IMR-90 (cell line): ENCODE results near the gene HIRA. TPM values are rescaled to one million over a fixed set of nuclear protein-coding genes. Genes with fewer than 3 reads are reported as not detected.

ENCODE experiments used
- ATAC-seq: fragments of 200-7000 bp; cut with Tn5 transposase; 2 replicates; pipeline ENCODE4 v1.9.1; 2020; ENCODE audit warnings: low read depth, mild to moderate bottlenecking, moderate library complexity
- BruUV-seq: library from RNA; stranded (reverse); fragments of 400-500 nt; replicated peaks from 2 replicates; lab custom pipeline; 2021; lab: Mats Ljungman, UMichigan
- CTCF ChIA-PET: fragments of 300-600 bp; formaldehyde crosslinking; extraction: SDS; loops from one replicate; lab custom pipeline; 2021; ENCODE audit warnings: antibody characterized with exemption; lab: Yijun Ruan, JAX
- POLR2A ChIA-PET: fragments of 300-600 bp; sonication (Branson Sonifier 250); formaldehyde crosslinking; loops from one replicate; lab custom pipeline; 2022; ENCODE audit warnings: antibody characterized with exemption; ENCODE audit not compliant: unreplicated experiment; lab: Charles Lee
- DNase-seq: peaks from one replicate; pipeline ENCODE4 v3.0.0; 2013
- H2AFZ ChIP-seq: replicated peaks from 2 replicates; pipeline ENCODE3; 2013; ENCODE audit warnings: low read length, mild to moderate bottlenecking; ENCODE audit not compliant: poor library complexity
- H2AK5ac ChIP-seq: 2 replicates; pipeline ENCODE4 v1.6.1; 2013; ENCODE audit warnings: low read depth, low read length, inconsistent platforms
- H2AK9ac ChIP-seq: replicated peaks from 2 replicates; pipeline ENCODE3; 2013; ENCODE audit warnings: mild to moderate bottlenecking, low read depth, low read length, moderate library complexity; ENCODE audit not compliant: poor library complexity
- H2BK120ac ChIP-seq: 2 replicates; pipeline ENCODE4 v1.6.1; 2013; ENCODE audit warnings: low read depth, low read length, inconsistent platforms
- H2BK15ac ChIP-seq: 3 replicates; pipeline ENCODE4 v1.6.1; 2013; ENCODE audit warnings: low read depth, low read length, inconsistent platforms
- H2BK20ac ChIP-seq: 2 replicates; pipeline ENCODE4 v1.6.1; 2013; ENCODE audit warnings: low read depth, mild to moderate bottlenecking, inconsistent platforms, low read length, moderate library complexity
- H2BK5ac ChIP-seq: 2 replicates; pipeline ENCODE4 v1.6.1; 2013; ENCODE audit warnings: mild to moderate bottlenecking, low read depth, low read length, inconsistent platforms; ENCODE audit not compliant: poor library complexity, severe bottlenecking
- H3K14ac ChIP-seq: replicated peaks from 2 replicates; pipeline ENCODE4 v1.6.1; 2013; ENCODE audit warnings: low read depth, low read length, inconsistent platforms
- H3K18ac ChIP-seq: 2 replicates; pipeline ENCODE4 v1.6.1; 2013; ENCODE audit warnings: low read depth, low read length, control low read depth
- H3K23ac ChIP-seq: 2 replicates; pipeline ENCODE4 v1.6.1; 2013; ENCODE audit warnings: low read depth, low read length, inconsistent platforms
- H3K27ac ChIP-seq: 2 replicates; pipeline ENCODE4 v1.5.1; 2013; ENCODE audit warnings: mild to moderate bottlenecking, control low read depth, low read length; ENCODE audit not compliant: insufficient read depth
- H3K27me3 ChIP-seq: 2 replicates; pipeline ENCODE4 v1.6.1; 2013; ENCODE audit warnings: low read length; ENCODE audit not compliant: control insufficient read depth, insufficient read depth
- H3K36me3 ChIP-seq: 2 replicates; pipeline ENCODE4 v1.6.1; 2013; ENCODE audit warnings: low read length, mixed read lengths; ENCODE audit not compliant: control insufficient read depth, insufficient read depth
- H3K4ac ChIP-seq: 2 replicates; pipeline ENCODE4 v1.6.1; 2013; ENCODE audit warnings: low read depth, low read length, inconsistent platforms
- H3K4me1 ChIP-seq: 2 replicates; pipeline ENCODE4 v1.6.1; 2013; ENCODE audit warnings: low read length, mixed read lengths; ENCODE audit not compliant: control insufficient read depth, insufficient read depth
- H3K4me2 ChIP-seq: 2 replicates; pipeline ENCODE4 v1.6.1; 2013; ENCODE audit warnings: low read depth, mild to moderate bottlenecking, control low read depth, low read length, moderate library complexity
- H3K4me3 ChIP-seq: 2 replicates; pipeline ENCODE4 v1.5.1; 2013; ENCODE audit warnings: low read depth, mild to moderate bottlenecking, control low read depth, low read length, moderate library complexity; ENCODE audit not compliant: insufficient read depth
- H3K56ac ChIP-seq: 2 replicates; pipeline ENCODE4 v1.6.1; 2013; ENCODE audit warnings: low read length, inconsistent platforms; ENCODE audit not compliant: insufficient read depth; ENCODE audit errors: extremely low read depth
- H3K79me1 ChIP-seq, 2 experiments: 2 replicates each; pipeline ENCODE4 v1.6.1; 2013; ENCODE audit warnings: low read length in 2 of 2, inconsistent platforms in 1 of 2, low read depth in 1 of 2
- H3K9ac ChIP-seq: 2 replicates; pipeline ENCODE4 v1.6.1; 2013; ENCODE audit warnings: low read depth, low read length, control low read depth
- H3K9me1 ChIP-seq: 2 replicates; pipeline ENCODE4 v1.6.1; 2013; ENCODE audit warnings: low read length, inconsistent platforms; ENCODE audit not compliant: insufficient read depth
- H3K9me3 ChIP-seq: 2 replicates; pipeline ENCODE4 v1.6.1; 2013; ENCODE audit warnings: low read length; ENCODE audit not compliant: control insufficient read depth, insufficient read depth
- H4K20me1 ChIP-seq: 2 replicates; pipeline ENCODE4 v1.6.1; 2013; ENCODE audit warnings: low read length, inconsistent platforms; ENCODE audit not compliant: insufficient read depth
- H4K5ac ChIP-seq: 2 replicates; pipeline ENCODE4 v1.6.1; 2013; ENCODE audit warnings: mild to moderate bottlenecking, low read depth, low read length, control low read depth
- H4K8ac ChIP-seq, 2 experiments: 2 replicates each; pipeline ENCODE4 v1.6.1; 2013; ENCODE audit warnings: low read depth in 2 of 2, low read length in 2 of 2, control low read depth in 1 of 2, inconsistent platforms in 1 of 2
- H4K91ac ChIP-seq: 2 replicates; pipeline ENCODE4 v1.6.1; 2013; ENCODE audit warnings: low read depth, low read length, inconsistent platforms; ENCODE audit not compliant: insufficient read depth
- BHLHE40 ChIP-seq: fragments of 150-350 bp; IDR thresholded peaks from 2 replicates; pipeline ENCODE4 v1.6.1; 2016; ENCODE audit warnings: mild to moderate bottlenecking, low read depth, low read length
- CEBPB ChIP-seq: IDR thresholded peaks from 2 replicates; pipeline ENCODE4 v1.6.1; 2012; ENCODE audit warnings: low read depth, low read length, improper control_type of control experiment
- FOS ChIP-seq: fragments of 150-350 bp; IDR thresholded peaks from 2 replicates; pipeline ENCODE4 v1.6.1; 2016; ENCODE audit warnings: low read depth, low read length
- MAFK ChIP-seq: IDR thresholded peaks from 2 replicates; pipeline ENCODE4 v1.6.1; 2012; ENCODE audit warnings: low read depth, low read length, improper control_type of control experiment
- MAZ ChIP-seq: IDR thresholded peaks from 2 replicates; pipeline ENCODE4 v1.6.1; 2012; ENCODE audit warnings: low read depth, mild to moderate bottlenecking, low read length, improper control_type of control experiment, moderate library complexity, borderline replicate concordance
- MXI1 ChIP-seq: IDR thresholded peaks from 2 replicates; pipeline ENCODE4 v1.6.1; 2012; ENCODE audit warnings: low read depth, mild to moderate bottlenecking, low read length, moderate library complexity, borderline replicate concordance
- NFE2L2 ChIP-seq: fragments of 150-350 bp; IDR thresholded peaks from 2 replicates; pipeline ENCODE4 v1.6.1; 2016; ENCODE audit warnings: low read depth, mild to moderate bottlenecking, low read length
- POLR2A ChIP-seq: IDR thresholded peaks from 2 replicates; pipeline ENCODE4 v1.6.1; 2012; ENCODE audit warnings: mild to moderate bottlenecking, low read depth, low read length
- RCOR1 ChIP-seq: IDR thresholded peaks from 2 replicates; pipeline ENCODE4 v1.6.1; 2012; ENCODE audit warnings: mild to moderate bottlenecking, low read length, improper control_type of control experiment; ENCODE audit not compliant: insufficient replicate concordance
- SMC3 ChIP-seq: fragments of 150-350 bp; IDR thresholded peaks from 2 replicates; pipeline ENCODE4 v1.6.1; 2016; ENCODE audit warnings: low read depth, mild to moderate bottlenecking, antibody characterized with exemption, low read length, moderate library complexity
- WGBS, 2 experiments: methylation state at CpG; one replicate each; pipeline versions ENCODE4 v1.1.5 to v1.1.7; 2013; ENCODE audit warnings: missing lambda C conversion rate in 2 of 2; ENCODE audit not compliant: insufficient read length in 1 of 2; ENCODE audit errors: extremely low coverage in 2 of 2; 5-methylcytosine and 5-hydroxymethylcytosine counted together
- dilution Hi-C: fragments of 300-500 bp; cut with HindIII; formaldehyde crosslinking; loops from one replicate; pipeline ENCODE4 v1.14.3; 2018; ENCODE audit warnings: low sequenced_read_pairs; ENCODE audit not compliant: unreplicated experiment
- in situ Hi-C: fragments of 300-500 bp; cut with MboI; formaldehyde crosslinking; loops from 3 replicates; pipeline ENCODE4 v1.14.3; 2019; ENCODE audit warnings: low sequenced_read_pairs, inconsistent platforms, mixed read lengths
- intact Hi-C: fragments of 100-400 bp; cut with micrococcal nuclease; formaldehyde crosslinking; loops from 2 replicates; pipeline ENCODE4 v1.10.0; 2022
- polyA plus RNA-seq, 3 experiments: library from polyadenylated mRNA; depleted of rRNA; stranded (reverse); fragments of >200 nt; gene quantifications; 2 replicates each; pipeline ENCODE4 v1.2.3, GENCODE V29; 2012; ENCODE audit warnings: low replicate concordance in 1 of 3
- total RNA-seq: library from RNA; depleted of rRNA; stranded (reverse); fragments of >200 nt; gene quantifications from 2 replicates; pipeline ENCODE4 v1.2.3, GENCODE V29; 2012
- TF ChIP-seq, protein P1 (sequence below): fragments of 150-350 bp; IDR thresholded peaks from 2 replicates; pipeline ENCODE4 v1.6.1; 2016; ENCODE audit warnings: low read depth, mild to moderate bottlenecking, low read length, moderate library complexity, borderline replicate concordance
- TF ChIP-seq, protein P2 (sequence below): fragments of 150-350 bp; IDR thresholded peaks from 2 replicates; pipeline ENCODE4 v1.6.1; 2017; ENCODE audit warnings: mild to moderate bottlenecking, antibody characterized with exemption, low read length, low read depth

The HIRA gene
- total and polyA plus RNA-seq, 2 of the 4 experiments (the other 2 are of a cell fraction), result 14.5 to 24.2 TPM

DNA sequence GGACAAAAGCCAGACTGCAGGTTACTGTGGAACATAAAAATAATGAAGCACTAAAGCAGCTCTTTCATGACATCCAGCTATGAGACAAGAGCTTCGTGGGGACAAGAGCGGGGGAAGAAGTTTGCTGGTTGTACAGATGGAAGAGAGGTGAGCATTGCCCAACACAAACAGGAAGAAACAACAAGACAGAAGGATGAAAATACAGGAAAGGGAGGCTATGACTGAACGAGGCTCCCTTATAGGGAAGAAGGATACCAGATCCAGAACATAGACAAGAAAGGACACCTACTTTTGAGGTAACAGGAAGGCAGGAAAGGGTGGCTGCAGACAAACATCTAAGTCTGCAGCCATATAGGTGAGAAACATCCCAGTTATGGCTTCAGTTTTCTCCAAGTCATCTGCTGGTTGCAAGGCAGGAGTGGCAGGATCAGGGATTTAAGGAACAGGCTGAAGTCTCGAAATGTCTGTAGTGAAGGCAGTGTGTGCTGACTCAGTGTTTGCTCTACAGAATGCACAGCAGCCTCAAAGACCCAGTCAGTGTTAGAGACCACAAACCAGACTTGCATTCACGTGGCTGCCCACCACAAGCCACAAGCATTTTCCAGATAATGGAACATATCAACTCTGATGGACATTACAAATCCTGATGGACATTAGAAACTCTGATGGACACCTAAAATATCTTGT is 141.9 kb downstream of the HIRA start (continued):
- TF ChIP-seq, protein P1, sequence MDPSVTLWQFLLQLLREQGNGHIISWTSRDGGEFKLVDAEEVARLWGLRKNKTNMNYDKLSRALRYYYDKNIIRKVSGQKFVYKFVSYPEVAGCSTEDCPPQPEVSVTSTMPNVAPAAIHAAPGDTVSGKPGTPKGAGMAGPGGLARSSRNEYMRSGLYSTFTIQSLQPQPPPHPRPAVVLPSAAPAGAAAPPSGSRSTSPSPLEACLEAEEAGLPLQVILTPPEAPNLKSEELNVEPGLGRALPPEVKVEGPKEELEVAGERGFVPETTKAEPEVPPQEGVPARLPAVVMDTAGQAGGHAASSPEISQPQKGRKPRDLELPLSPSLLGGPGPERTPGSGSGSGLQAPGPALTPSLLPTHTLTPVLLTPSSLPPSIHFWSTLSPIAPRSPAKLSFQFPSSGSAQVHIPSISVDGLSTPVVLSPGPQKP, result no peak
- TF ChIP-seq MAZ, result no peak

DNA sequence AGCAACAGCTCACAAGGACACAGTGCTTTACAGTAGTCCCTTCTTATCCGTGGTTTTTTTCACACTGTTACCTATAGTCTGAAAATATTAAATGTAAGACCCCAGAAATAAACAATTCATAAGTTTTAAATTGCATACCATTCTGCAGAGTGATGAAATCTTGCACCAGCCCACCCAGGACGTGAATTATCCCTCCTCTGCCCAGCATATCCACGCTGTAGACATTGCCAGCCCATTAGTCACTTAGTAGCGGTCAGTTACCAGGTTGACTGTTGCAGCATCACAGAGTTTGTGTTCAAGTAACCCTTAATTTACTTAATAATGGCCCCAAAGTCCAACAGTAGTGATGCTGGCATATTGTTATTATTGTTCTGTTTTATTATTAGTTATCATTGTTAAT is 143.6 kb downstream of the HIRA start:
- no TSS peak for BruUV-seq
- Histone ChIP-seq H3K9ac (no peak overlapping the region), H3K9me1 (peaks cover 24% of the 10 kb centered on the region), H3K9me3 (no peaks in the 10 kb centered on the region), H3K4me1 (peaks cover 22% of the 10 kb centered on the region), H3K56ac (0 out of 2 replicates have a peak overlapping the region, but pooled peaks have one; percentile 40), H2AFZ (no peak overlapping the region), H2AK5ac (peak overlapping the region; percentile 97), H3K14ac (peak overlapping the region; percentile 94), H3K36me3 (no peaks in the 10 kb centered on the region), H4K5ac (no peak overlapping the region), H3K4me2 (peak overlapping the region; percentile 3; the same call in 1 of the 2 replicates), H2BK15ac (peak overlapping the region; percentile 64; the same call in 2 of the 3 replicates), H3K4ac (peak overlapping the region; percentile 96), H2AK9ac (peak overlapping the region; percentile 91), H3K4me3 (no peak overlapping the region), H4K91ac (peak overlapping the region; percentile 97), H3K23ac (peak overlapping the region; percentile 89; the same call in 1 of the 2 replicates), H2BK120ac (peak overlapping the region; percentile 96), H2BK5ac (peak overlapping the region; percentile 59), H3K27me3 (no peaks in the 10 kb centered on the region), H3K18ac (no peak overlapping the region; the same call in 1 of the 2 replicates), H4K20me1 (peaks cover 23% of the 10 kb centered on the region; the same call in 1 of the 2 replicates), H4K8ac (peak overlapping the region; percentile 56 to 80; a peak in 3 of 4 replicates), H3K27ac (no peak overlapping the region), H3K79me1 (peaks cover 31 to 51% of the 10 kb centered on the region in 2 experiments), H2BK20ac (peak overlapping the region; percentile 95)
- in situ Hi-C loops (no loop called here), dilution Hi-C loops (no loop called here), intact Hi-C loops (no loop called here)
- DNase-seq (peak; percentile 86), ATAC-seq (0 out of 2 replicates have a peak, but pooled peaks have one; percentile 13)
- no CpG with 5 or more reads among the region's 4 CpGs for WGBS, 2 experiments
- POLR2A ChIA-PET, result no interaction called here
- CTCF ChIA-PET, result interaction anchor here (2.8 kb wide), 1 partner anchor 12 kb away, joined by 8 read pairs; no protein-coding TSS in a partner anchor
- TF ChIP-seq BHLHE40, result peak; percentile 62
- peak; percentile 96 for TF ChIP-seq CEBPB
- TF ChIP-seq MXI1, result no peak
- no peak for TF ChIP-seq MAFK
- TF ChIP-seq MAZ, result 0 out of 2 replicates have a peak, but pooled peaks have one; percentile 12
- peak; percentile 84 for TF ChIP-seq FOS
- TF ChIP-seq SMC3, result no peak
- no peak for TF ChIP-seq POLR2A
- TF ChIP-seq, protein P1, result no peak
- peak; percentile 30 for TF ChIP-seq RCOR1
- TF ChIP-seq, protein P2, sequence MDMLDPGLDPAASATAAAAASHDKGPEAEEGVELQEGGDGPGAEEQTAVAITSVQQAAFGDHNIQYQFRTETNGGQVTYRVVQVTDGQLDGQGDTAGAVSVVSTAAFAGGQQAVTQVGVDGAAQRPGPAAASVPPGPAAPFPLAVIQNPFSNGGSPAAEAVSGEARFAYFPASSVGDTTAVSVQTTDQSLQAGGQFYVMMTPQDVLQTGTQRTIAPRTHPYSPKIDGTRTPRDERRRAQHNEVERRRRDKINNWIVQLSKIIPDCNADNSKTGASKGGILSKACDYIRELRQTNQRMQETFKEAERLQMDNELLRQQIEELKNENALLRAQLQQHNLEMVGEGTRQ, result no peak
- no peak for TF ChIP-seq NFE2L2
